Endothelial cell of umbilical vein (primary cell): ENCODE measurements around the gene ACIN1. TPM values are rescaled to one million over a fixed set of nuclear protein-coding genes. Genes with fewer than 3 reads are reported as not detected.

ENCODE experiments used
- BruUV-seq: library from RNA; stranded (reverse); fragments of 400-500 nt; replicated peaks from 2 replicates; lab custom pipeline; 2021; lab: Mats Ljungman, UMichigan
- CTCF ChIA-PET: fragments of 300-600, 350-600 bp; sonication (Branson Sonifier 250); formaldehyde crosslinking; loops from one replicate; lab custom pipeline; 2021; ENCODE audit warnings: antibody characterized with exemption, inconsistent platforms; lab: Charles Lee
- POLR2A ChIA-PET: fragments of 300-600, 350-600 bp; sonication (Branson Sonifier 250); formaldehyde crosslinking; loops from one replicate; lab custom pipeline; 2021; ENCODE audit warnings: antibody characterized with exemption, inconsistent platforms; lab: Charles Lee
- DNase-seq: peaks from one replicate; pipeline ENCODE4 v3.0.0-alpha.2; 2011; ENCODE audit warnings: low read depth, low spot score
- FAIRE-seq: peaks from 2 replicates; lab custom pipeline; 2011; peaks lifted over from hg19 to GRCh38; lab: Jason Lieb, UNC
- H2AFZ ChIP-seq: 2 replicates; pipeline ENCODE4 v1.6.0; 2012; ENCODE audit warnings: low read depth, low read length, control low read depth, inconsistent platforms
- H3K27ac ChIP-seq: 2 replicates; pipeline ENCODE4 v1.5.1; 2011; ENCODE audit warnings: low read depth, mild to moderate bottlenecking, control low read depth, low read length, moderate library complexity; ENCODE audit not compliant: insufficient read depth
- H3K27me3 ChIP-seq, 2 experiments: 2 replicates each; pipeline versions ENCODE4 v1.6.0 to v1.6.1; 2011; ENCODE audit warnings: low read length in 2 of 2, mixed read lengths in 1 of 2; ENCODE audit not compliant: control insufficient read depth in 2 of 2, insufficient read depth in 2 of 2
- H3K36me3 ChIP-seq, 2 experiments: 2 replicates in 1 of 2; 3 replicates in 1 of 2; pipeline ENCODE4 v1.5.1; 2011; ENCODE audit warnings: low read length in 2 of 2, mild to moderate bottlenecking in 1 of 2, moderate library complexity in 1 of 2; ENCODE audit not compliant: control insufficient read depth in 2 of 2, insufficient read depth in 2 of 2; ENCODE audit errors: extremely low read depth in 1 of 2
- H3K4me1 ChIP-seq: 3 replicates; pipeline ENCODE4 v1.5.1; 2011; ENCODE audit warnings: mild to moderate bottlenecking, low read length; ENCODE audit not compliant: control insufficient read depth, insufficient read depth; ENCODE audit errors: extremely low read depth
- H3K4me2 ChIP-seq: 2 replicates; pipeline ENCODE4 v1.6.1; 2011; ENCODE audit warnings: low read length, control low read depth, mixed read lengths; ENCODE audit not compliant: insufficient read depth
- H3K4me3 ChIP-seq, 3 experiments: fragments of 200-600 bp in 1 of 3; sonication (generic), shearing (Covaris generic) in 1 of 3; replicated peaks in 1 of 3; 2 replicates each; pipeline ENCODE4 v1.5.1; 2011 to 2016; ENCODE audit warnings: control low read depth in 3 of 3, low read length in 3 of 3, mild to moderate bottlenecking in 2 of 3, inconsistent platforms in 1 of 3, low read depth in 1 of 3, moderate library complexity in 1 of 3; ENCODE audit not compliant: insufficient read depth in 1 of 3
- H3K79me2 ChIP-seq: 2 replicates; pipeline ENCODE4 v1.6.0; 2012; ENCODE audit warnings: low read length, inconsistent platforms; ENCODE audit not compliant: control insufficient read depth, insufficient read depth
- H3K9ac ChIP-seq: replicated peaks from 2 replicates; pipeline ENCODE3; 2011; ENCODE audit warnings: low read length, control low read depth; ENCODE audit not compliant: insufficient read depth; ENCODE audit errors: extremely low read depth
- H3K9me1 ChIP-seq: replicated peaks from 3 replicates; pipeline ENCODE4 v1.6.0; 2011; ENCODE audit warnings: mild to moderate bottlenecking, low read length; ENCODE audit not compliant: control insufficient read depth, insufficient read depth; ENCODE audit errors: extremely low read depth
- H3K9me3 ChIP-seq: replicated peaks from 2 replicates; pipeline ENCODE4 v1.5.1; 2012; ENCODE audit warnings: low read length, inconsistent platforms; ENCODE audit not compliant: control insufficient read depth, insufficient read depth
- H4K20me1 ChIP-seq: replicated peaks from 2 replicates; pipeline ENCODE3; 2011; ENCODE audit warnings: mild to moderate bottlenecking, low read length; ENCODE audit not compliant: control insufficient read depth, insufficient read depth; ENCODE audit errors: extremely low read depth
- EZH2 ChIP-seq: IDR thresholded peaks from 2 replicates; pipeline ENCODE4 v1.6.1; 2012; ENCODE audit warnings: borderline replicate concordance, low read depth, mild to moderate bottlenecking, moderate library complexity, low read length, inconsistent platforms; ENCODE audit not compliant: severe bottlenecking
- FOS ChIP-seq: IDR thresholded peaks from 2 replicates; pipeline ENCODE4 v1.6.1; 2011; ENCODE audit warnings: mild to moderate bottlenecking, low read length, moderate library complexity, borderline replicate concordance; ENCODE audit not compliant: insufficient read depth
- GATA2 ChIP-seq: IDR thresholded peaks from 2 replicates; pipeline ENCODE4 v1.7.0; 2011; ENCODE audit warnings: low read depth, mild to moderate bottlenecking, moderate library complexity, mixed read lengths, low read length; ENCODE audit not compliant: insufficient read length, insufficient read depth
- JUN ChIP-seq: IDR thresholded peaks from 2 replicates; pipeline ENCODE4 v1.6.1; 2011; ENCODE audit warnings: borderline replicate concordance, low read depth; ENCODE audit not compliant: insufficient read length, insufficient read depth
- MYC ChIP-seq: IDR thresholded peaks from one replicate; pipeline ENCODE4 v1.6.1; 2011; ENCODE audit warnings: mild to moderate bottlenecking, low read depth, low read length
- POLR2A ChIP-seq: IDR thresholded peaks from 2 replicates; pipeline ENCODE4 v1.6.1; 2012; ENCODE audit warnings: low read depth, mild to moderate bottlenecking, control low read depth, low read length
- POLR2AphosphoS5 ChIP-seq: IDR thresholded peaks from 2 replicates; pipeline ENCODE4 v1.6.1; 2012; ENCODE audit warnings: low read depth, mild to moderate bottlenecking, control low read depth, low read length, moderate library complexity; ENCODE audit not compliant: insufficient read depth
- dilution Hi-C: fragments of 300-500 bp; cut with MboI; formaldehyde crosslinking; loops from one replicate; pipeline ENCODE4 v1.15.0; 2019; ENCODE audit warnings: low sequenced_read_pairs; ENCODE audit not compliant: extremely low pct_ligation_motif_present
- intact Hi-C: fragments of 100-400 bp; cut with micrococcal nuclease; formaldehyde crosslinking; loops from one replicate; pipeline ENCODE4 v1.10.0; 2022
- polyA plus RNA-seq, 4 experiments: library from polyadenylated mRNA; depleted of rRNA in 3 of 4; stranded (reverse) in 3 of 4; unstranded in 1 of 4; fragments of >200 nt; gene quantifications; 2 replicates each; pipeline versions ENCODE4 v1.2.1 to v1.2.3, GENCODE V29; 2011 to 2012; ENCODE audit warnings: missing spikeins in 1 of 4
- total RNA-seq: library from RNA; stranded (reverse); gene quantifications from 2 replicates; pipeline ENCODE4 v1.2.3, GENCODE V29; 2021
- TF ChIP-seq, protein P1 (sequence below), 2 donors: IDR thresholded peaks; 1 replicate in 1 of 2; 2 replicates in 1 of 2; pipeline ENCODE4 v1.5.1; 2011; ENCODE audit warnings: low read length in 2 of 2, mild to moderate bottlenecking in 2 of 2, moderate library complexity in 2 of 2, control low read depth in 1 of 2, inconsistent platforms in 1 of 2, low read depth in 1 of 2; ENCODE audit not compliant: insufficient read depth in 1 of 2; ENCODE audit errors: extremely low read depth in 1 of 2
- TF ChIP-seq, protein P2 (sequence below): IDR thresholded peaks from 2 replicates; pipeline ENCODE4 v1.6.1; 2011; ENCODE audit not compliant: insufficient read depth, insufficient read length

The ACIN1 gene
- total and polyA plus RNA-seq, 2 donors (not counting 3 experiments of a cell fraction or from before 2014, with no cell fraction given): 146 to 240 TPM

DNA sequence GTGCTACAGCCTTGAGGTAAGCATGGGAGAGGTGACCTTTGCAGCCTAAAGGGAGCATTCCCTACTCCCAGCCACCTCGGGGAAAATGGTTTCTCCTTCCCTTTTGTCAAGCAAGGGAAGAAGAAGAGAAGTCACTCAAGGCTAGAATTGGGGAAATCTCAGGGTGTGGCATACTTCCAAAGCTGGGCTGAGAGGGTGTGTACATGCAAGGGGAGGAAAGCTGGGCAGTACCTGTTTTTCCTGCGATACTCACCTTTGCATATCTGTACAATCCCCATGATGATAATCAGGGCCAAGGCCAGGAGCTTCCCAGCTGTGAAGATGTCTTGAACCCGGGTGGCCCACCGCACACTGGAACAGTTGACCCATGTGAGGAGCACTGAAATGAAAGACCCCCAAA is 47.9 kb upstream of the ACIN1 start:
- no peak for FAIRE-seq
- POLR2A ChIA-PET: no interaction called here

DNA sequence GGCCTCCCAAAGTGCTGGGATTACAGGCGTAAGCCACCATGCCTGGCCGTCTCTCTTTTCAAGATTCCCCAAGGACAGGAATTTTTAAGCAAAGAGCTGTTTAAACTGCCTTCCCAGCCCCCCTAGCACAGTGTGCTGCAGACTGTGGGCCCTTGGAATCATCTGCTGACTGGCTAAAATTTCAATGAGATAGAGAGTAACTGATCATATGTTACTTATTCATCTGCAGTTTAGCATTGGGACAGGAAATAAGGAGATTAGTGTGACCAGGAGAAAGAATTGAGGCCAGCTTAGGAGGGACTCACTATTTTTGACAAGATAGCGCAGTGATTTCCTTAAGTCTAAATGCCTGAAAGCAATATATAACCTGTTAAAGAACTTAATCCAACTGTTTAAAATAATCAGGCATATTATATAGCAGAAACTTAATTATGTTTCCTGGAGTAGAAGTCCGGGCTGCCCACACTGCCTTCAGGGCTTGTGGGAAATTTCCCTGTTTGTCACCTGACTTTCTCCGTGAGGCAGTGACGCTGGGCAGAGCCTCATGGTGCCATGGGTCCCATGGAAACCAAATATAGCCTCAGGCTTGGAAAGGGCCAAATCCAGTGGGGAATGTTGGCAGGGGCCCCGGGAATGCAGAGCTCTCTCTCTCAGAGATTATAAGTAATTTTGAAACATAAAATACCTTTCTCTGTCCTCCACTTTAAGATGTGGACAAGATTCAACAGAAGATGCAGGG is 46.9 kb upstream of the ACIN1 start:
- H3K36me3 ChIP-seq: no peaks in the 10 kb centered on the region
- H3K4me1 ChIP-seq: peaks cover 8% of the 10 kb centered on the region
- no peaks in the 10 kb centered on the region for H3K9me1 ChIP-seq
- no peak overlapping the region for H3K9ac ChIP-seq
- no peaks in the 10 kb centered on the region for H3K27me3 ChIP-seq
- no peaks in the 10 kb centered on the region for H3K79me2 ChIP-seq
- H3K9me3 ChIP-seq: no peaks in the 10 kb centered on the region
- BruUV-seq: no TSS peak
- DNase-seq: no peak
- FAIRE-seq: no peak
- dilution Hi-C loops: no loop called here
- no peaks in the 10 kb centered on the region for H4K20me1 ChIP-seq
- no peak overlapping the region for H3K27ac ChIP-seq
- POLR2A ChIA-PET: interaction anchor here (0.6 kb wide), 2 partner anchors 46 to 50 kb away, joined by 4 read pairs; no protein-coding TSS in a partner anchor
- TF ChIP-seq EZH2 (no peak), POLR2AphosphoS5 (no peak), MYC (no peak), FOS (no peak), JUN (no peak), GATA2 (no peak), POLR2A (no peak)
- TF ChIP-seq, protein P1, sequence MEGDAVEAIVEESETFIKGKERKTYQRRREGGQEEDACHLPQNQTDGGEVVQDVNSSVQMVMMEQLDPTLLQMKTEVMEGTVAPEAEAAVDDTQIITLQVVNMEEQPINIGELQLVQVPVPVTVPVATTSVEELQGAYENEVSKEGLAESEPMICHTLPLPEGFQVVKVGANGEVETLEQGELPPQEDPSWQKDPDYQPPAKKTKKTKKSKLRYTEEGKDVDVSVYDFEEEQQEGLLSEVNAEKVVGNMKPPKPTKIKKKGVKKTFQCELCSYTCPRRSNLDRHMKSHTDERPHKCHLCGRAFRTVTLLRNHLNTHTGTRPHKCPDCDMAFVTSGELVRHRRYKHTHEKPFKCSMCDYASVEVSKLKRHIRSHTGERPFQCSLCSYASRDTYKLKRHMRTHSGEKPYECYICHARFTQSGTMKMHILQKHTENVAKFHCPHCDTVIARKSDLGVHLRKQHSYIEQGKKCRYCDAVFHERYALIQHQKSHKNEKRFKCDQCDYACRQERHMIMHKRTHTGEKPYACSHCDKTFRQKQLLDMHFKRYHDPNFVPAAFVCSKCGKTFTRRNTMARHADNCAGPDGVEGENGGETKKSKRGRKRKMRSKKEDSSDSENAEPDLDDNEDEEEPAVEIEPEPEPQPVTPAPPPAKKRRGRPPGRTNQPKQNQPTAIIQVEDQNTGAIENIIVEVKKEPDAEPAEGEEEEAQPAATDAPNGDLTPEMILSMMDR (IDR thresholded peaks at IDR 0.05; ENCODE audit: extremely low read depth in 1 of 2, insufficient read depth in 1 of 2, low read depth in 1 of 2, low read length in 2 of 2): no peak
- TF ChIP-seq, protein P2, sequence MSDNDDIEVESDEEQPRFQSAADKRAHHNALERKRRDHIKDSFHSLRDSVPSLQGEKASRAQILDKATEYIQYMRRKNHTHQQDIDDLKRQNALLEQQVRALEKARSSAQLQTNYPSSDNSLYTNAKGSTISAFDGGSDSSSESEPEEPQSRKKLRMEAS: no peak
- no peak overlapping the region for H3K4me2 ChIP-seq
- H2AFZ ChIP-seq: no peak overlapping the region
- intact Hi-C loops: no loop called here
- H3K4me3 ChIP-seq: no peak overlapping the region
- CTCF ChIA-PET: interaction anchor here (1.4 to 6.4 kb wide), 4 partner anchors 12 to 45 kb away, joined by 3 to 43 read pairs (median 4); no protein-coding TSS in a partner anchor

More for the DNA sequence above, 47.9 kb upstream of the ACIN1 start:
- TF ChIP-seq POLR2AphosphoS5 (no peak), EZH2 (no peak), POLR2A (no peak), GATA2 (no peak), FOS (no peak), JUN (no peak)
- TF ChIP-seq, protein P2: no peak
- no peaks in the 10 kb centered on the region for H3K9me1 ChIP-seq
- CTCF ChIA-PET: interaction anchor here (1.4 to 6.4 kb wide), 3 partner anchors 13 to 42 kb away, joined by 3 to 43 read pairs (median 6); no protein-coding TSS in a partner anchor
- no peak overlapping the region for H2AFZ ChIP-seq
- no peak overlapping the region for H3K4me2 ChIP-seq
- no TSS peak for BruUV-seq
- no peak overlapping the region for H3K9ac ChIP-seq
- dilution Hi-C loops: no loop called here
- H3K36me3 ChIP-seq: no peaks in the 10 kb centered on the region
- H3K4me3 ChIP-seq: no peak overlapping the region
- no peak for DNase-seq
- H4K20me1 ChIP-seq: no peaks in the 10 kb centered on the region
- no peak overlapping the region for H3K27ac ChIP-seq
- H3K79me2 ChIP-seq: no peaks in the 10 kb centered on the region
- intact Hi-C loops: no loop called here
- H3K9me3 ChIP-seq: no peaks in the 10 kb centered on the region
- peaks cover 6% of the 10 kb centered on the region for H3K4me1 ChIP-seq
- no peaks in the 10 kb centered on the region for H3K27me3 ChIP-seq
